Testis (tissue), 3 donors: ENCODE data around the gene LRRC15. TPM values are rescaled to one million over a fixed set of nuclear protein-coding genes. Genes with fewer than 3 reads are reported as not detected.

Source experiments
- DNase-seq: peaks from one replicate; pipeline ENCODE4 v3.0.0-alpha.2; 2019
- H3K27ac ChIP-seq, 2 donors: fragments of 200-600 bp; sonication (generic); one replicate each; pipeline ENCODE4 v1.5.1; 2019
- H3K27me3 ChIP-seq: fragments of 200-600 bp; sonication (generic); one replicate; pipeline ENCODE4 v1.5.1; 2019
- H3K36me3 ChIP-seq: fragments of 200-600 bp; sonication (generic); one replicate; pipeline ENCODE4 v1.5.1; 2017; ENCODE audit warnings: low read depth; ENCODE audit errors: missing control alignments
- H3K4me1 ChIP-seq: fragments of 200-600 bp; sonication (generic); one replicate; pipeline ENCODE4 v1.5.1; 2019
- H3K4me3 ChIP-seq, 2 donors: fragments of 200-600 bp; sonication (generic); one replicate each; pipeline ENCODE4 v1.5.1; 2017 to 2019
- H3K9me3 ChIP-seq: fragments of 200-600 bp; sonication (generic); one replicate; pipeline ENCODE4 v1.5.1; 2017
- POLR2A ChIP-seq: fragments of 450-650 bp; IDR thresholded peaks from one replicate; pipeline ENCODE4 v1.6.1; 2017; ENCODE audit warnings: antibody characterized with exemption, mild to moderate bottlenecking, moderate library complexity
- WGBS, 2 donors: methylation state at CpG; one replicate each; pipeline ENCODE4 v1.1.5; 2018; 5-methylcytosine and 5-hydroxymethylcytosine counted together
- intact Hi-C: fragments of 100-400 bp; cut with DNase I; formaldehyde crosslinking; loops from one replicate; pipeline ENCODE4 v1.15.1; 2023; ENCODE audit warnings: low total_unique reads
- polyA plus RNA-seq: library from polyadenylated mRNA; stranded (reverse); fragments of 350-450 nt; fragmentation: Illumina TruSeq; extraction: RNeasy Lipid Tissue Mini Kit (QIAGEN cat#74804); gene quantifications from one replicate; pipeline ENCODE4 v1.2.3, GENCODE V29; 2014; ENCODE audit warnings: low read depth, low replicate concordance; ENCODE audit not compliant: insufficient read depth
- total RNA-seq, 2 donors: library from RNA; depleted of rRNA; stranded (reverse); fragments of >200 nt; gene quantifications; one replicate each; pipeline ENCODE4 v1.2.3, GENCODE V29; 2016
- TF ChIP-seq, protein P1 (sequence below), 3 experiments: fragments of 450-650 bp in 2 of 3; fragments of 200-600 bp in 1 of 3; sonication (generic) in 1 of 3; IDR thresholded peaks; one replicate each; pipeline ENCODE4 v1.5.1; 2016 to 2019; ENCODE audit warnings: antibody characterized with exemption in 3 of 3, mild to moderate bottlenecking in 2 of 3, moderate library complexity in 1 of 3

LRRC15 gene
- total and polyA plus RNA-seq, 3 donors from 2014 or later, result 0.06 to 0.75 TPM; not detected in 1

DNA sequence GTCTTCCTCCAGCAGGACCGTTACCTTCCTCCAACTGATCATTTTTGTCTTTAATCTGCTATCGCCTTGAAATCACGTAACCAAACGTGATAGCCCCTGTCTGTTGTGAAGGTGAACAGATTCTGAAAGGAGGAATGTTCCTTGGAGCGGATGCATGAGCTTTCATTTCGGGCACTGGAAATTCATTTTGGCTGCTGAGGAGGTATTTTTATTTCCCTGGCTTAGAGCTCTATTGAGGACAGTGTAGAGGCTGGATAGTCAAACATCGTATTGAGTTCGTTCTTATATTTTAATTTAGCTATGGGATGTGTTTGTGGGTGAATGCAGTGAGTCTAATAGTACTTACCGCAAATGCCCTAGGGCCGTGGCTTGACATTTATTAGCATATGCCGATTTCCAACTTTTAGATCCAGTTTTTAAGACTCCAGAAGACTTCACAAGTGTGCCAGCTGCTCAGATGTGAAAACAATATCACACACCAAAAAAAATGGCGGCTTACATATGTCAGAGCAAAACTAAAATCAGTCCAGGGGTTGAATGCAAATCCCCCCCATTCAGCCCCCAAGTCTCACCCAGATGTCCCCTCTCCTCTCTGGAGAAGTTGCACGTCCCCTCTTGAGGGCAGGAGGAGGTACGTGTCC, 40.5 kb downstream of the LRRC15 start:
- intact Hi-C loops, result no loop called here
- Histone ChIP-seq H3K4me1 (peaks cover 3% of the 10 kb centered on the region), H3K36me3 (no peaks in the 10 kb centered on the region), H3K9me3 (no peaks in the 10 kb centered on the region), H3K27me3 (no peaks in the 10 kb centered on the region), H3K4me3 (no peak overlapping the region), H3K27ac (no peak overlapping the region)
- WGBS, 2 donors, result 73 to 84% methylated on average over 14 of the region's 14 CpGs
- no peak for TF ChIP-seq POLR2A
- TF ChIP-seq, protein P1, sequence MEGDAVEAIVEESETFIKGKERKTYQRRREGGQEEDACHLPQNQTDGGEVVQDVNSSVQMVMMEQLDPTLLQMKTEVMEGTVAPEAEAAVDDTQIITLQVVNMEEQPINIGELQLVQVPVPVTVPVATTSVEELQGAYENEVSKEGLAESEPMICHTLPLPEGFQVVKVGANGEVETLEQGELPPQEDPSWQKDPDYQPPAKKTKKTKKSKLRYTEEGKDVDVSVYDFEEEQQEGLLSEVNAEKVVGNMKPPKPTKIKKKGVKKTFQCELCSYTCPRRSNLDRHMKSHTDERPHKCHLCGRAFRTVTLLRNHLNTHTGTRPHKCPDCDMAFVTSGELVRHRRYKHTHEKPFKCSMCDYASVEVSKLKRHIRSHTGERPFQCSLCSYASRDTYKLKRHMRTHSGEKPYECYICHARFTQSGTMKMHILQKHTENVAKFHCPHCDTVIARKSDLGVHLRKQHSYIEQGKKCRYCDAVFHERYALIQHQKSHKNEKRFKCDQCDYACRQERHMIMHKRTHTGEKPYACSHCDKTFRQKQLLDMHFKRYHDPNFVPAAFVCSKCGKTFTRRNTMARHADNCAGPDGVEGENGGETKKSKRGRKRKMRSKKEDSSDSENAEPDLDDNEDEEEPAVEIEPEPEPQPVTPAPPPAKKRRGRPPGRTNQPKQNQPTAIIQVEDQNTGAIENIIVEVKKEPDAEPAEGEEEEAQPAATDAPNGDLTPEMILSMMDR (IDR thresholded peaks at IDR 0.05), result no peak
- no peak for DNase-seq

DNA sequence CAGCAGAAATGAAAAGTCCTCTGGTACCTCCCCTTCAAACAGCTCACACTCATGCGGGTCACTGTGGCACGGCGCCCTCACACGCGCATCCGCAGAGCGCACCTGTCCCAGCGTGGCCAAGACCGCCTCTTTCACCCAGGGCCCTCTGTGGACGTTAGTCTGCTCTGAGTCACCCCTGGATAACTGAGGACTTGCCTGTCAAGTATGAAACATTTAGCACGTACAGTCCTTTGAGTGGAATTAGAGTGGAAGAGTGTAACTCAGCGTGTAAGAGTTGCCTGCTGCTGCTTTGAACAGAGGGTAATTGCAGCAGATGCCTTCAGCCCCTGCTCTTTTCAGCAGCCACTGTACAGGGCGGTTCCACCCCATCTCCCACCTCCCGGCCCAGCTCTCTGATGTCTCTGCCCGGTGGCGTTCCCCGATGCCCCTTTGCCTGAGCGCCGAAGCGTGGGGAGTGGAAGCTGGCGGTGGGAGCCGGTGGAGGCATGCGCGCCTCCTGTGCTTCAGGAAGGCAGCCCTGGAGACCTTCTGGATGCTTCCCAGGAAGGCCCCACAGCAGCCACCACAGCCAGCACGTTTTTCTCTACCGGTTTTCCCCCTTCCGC, 41.4 kb downstream of the LRRC15 start:
- intact Hi-C loops, result no loop called here
- Histone ChIP-seq H3K36me3 (no peaks in the 10 kb centered on the region), H3K9me3 (no peaks in the 10 kb centered on the region), H3K27me3 (no peaks in the 10 kb centered on the region), H3K4me3 (no peak overlapping the region), H3K27ac (no peak overlapping the region), H3K4me1 (peaks cover 8% of the 10 kb centered on the region)
- TF ChIP-seq, protein P1 (IDR thresholded peaks at IDR 0.05), result no peak
- no peak for TF ChIP-seq POLR2A
- WGBS, 2 donors, result 49 to 50% methylated on average over 20 to 27 of the region's 27 CpGs
- no peak for DNase-seq

DNA sequence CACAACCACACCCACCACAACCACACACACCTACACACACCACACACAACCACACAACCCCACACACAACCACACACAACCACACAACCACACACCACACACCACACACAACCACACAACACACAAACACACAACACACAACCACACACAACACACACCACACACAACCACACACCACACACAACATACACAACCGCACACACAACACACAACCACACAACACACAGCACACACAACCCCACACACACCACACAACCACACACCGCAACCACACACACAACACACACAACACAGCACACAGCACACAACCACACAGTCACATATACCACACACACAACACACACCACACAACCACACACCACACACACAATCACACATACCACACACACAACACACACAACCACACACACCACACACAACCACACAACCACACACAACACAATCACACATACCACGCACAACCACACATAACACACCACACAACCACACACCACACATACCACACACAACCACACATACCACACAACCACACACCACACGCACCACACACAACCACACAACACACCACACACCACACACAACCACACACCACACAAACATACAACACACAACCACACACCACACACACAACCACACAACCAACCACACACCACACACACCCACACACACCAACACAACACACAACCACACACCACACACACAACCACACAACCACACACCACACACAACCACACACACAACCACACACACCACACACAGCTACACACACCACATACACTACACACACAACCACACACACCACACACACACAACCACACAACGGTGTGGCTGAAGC, 42.1 kb downstream of the LRRC15 start:
- intact Hi-C loops, result no loop called here
- no peak for DNase-seq
- Histone ChIP-seq H3K4me1 (peaks cover 8% of the 10 kb centered on the region), H3K36me3 (no peaks in the 10 kb centered on the region), H3K27ac (no peak overlapping the region), H3K4me3 (no peak overlapping the region), H3K9me3 (no peaks in the 10 kb centered on the region), H3K27me3 (no peaks in the 10 kb centered on the region)
- 63 to 75% methylated on average over 4 to 5 of the region's 5 CpGs for WGBS, 2 donors
- TF ChIP-seq, protein P1 (IDR thresholded peaks at IDR 0.05), result no peak
- no peak for TF ChIP-seq POLR2A

DNA sequence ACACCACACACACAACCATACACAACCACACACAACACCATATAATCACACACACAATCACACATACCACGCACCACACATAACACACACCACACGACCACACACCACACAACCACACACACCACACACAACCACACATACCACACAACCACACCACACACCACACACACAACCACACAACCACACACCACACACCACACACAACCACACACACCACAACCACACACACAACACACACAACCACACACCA, 42.6 kb downstream of the LRRC15 start:
- H3K36me3 ChIP-seq, result no peaks in the 10 kb centered on the region
- H3K27me3 ChIP-seq, result no peaks in the 10 kb centered on the region
- intact Hi-C loops, result no loop called here
- peaks cover 8% of the 10 kb centered on the region for H3K4me1 ChIP-seq
- no peak for DNase-seq
- no peak overlapping the region for H3K4me3 ChIP-seq
- TF ChIP-seq POLR2A, result no peak
- TF ChIP-seq, protein P1 (IDR thresholded peaks at IDR 0.05), result no peak
- no peak overlapping the region for H3K27ac ChIP-seq
- 53 to 88% methylated on average over 2 of the region's 2 CpGs for WGBS, 2 donors
- no peaks in the 10 kb centered on the region for H3K9me3 ChIP-seq
